ENCODE results near the gene HSPA4.

DNA sequence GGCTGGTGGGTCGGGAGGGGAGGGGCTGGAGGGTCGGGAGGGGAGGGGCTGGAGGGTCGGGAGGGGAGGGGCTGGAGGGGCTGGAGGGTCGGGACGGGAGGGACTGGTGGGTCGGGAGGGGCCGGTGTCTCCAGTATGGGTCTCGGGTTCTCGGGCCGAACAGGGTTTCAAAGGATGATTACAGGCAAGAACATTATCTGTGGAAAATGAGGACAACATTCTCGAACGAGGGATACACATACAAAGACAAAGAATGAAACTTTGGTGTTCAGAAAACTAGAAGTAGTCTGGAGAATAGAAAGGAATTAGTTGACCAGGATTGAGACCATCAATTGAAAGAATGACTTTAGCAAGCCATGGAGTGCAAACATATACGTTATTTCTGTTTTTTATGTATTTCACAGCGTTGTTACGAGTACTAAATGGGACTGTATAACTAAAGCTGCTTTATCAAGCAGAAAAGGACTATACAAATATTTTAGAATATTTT lies 25.1 kb upstream of the HSPA4 start:
- TF ChIP-seq, protein P1, sequence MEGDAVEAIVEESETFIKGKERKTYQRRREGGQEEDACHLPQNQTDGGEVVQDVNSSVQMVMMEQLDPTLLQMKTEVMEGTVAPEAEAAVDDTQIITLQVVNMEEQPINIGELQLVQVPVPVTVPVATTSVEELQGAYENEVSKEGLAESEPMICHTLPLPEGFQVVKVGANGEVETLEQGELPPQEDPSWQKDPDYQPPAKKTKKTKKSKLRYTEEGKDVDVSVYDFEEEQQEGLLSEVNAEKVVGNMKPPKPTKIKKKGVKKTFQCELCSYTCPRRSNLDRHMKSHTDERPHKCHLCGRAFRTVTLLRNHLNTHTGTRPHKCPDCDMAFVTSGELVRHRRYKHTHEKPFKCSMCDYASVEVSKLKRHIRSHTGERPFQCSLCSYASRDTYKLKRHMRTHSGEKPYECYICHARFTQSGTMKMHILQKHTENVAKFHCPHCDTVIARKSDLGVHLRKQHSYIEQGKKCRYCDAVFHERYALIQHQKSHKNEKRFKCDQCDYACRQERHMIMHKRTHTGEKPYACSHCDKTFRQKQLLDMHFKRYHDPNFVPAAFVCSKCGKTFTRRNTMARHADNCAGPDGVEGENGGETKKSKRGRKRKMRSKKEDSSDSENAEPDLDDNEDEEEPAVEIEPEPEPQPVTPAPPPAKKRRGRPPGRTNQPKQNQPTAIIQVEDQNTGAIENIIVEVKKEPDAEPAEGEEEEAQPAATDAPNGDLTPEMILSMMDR (IDR thresholded peaks at IDR 0.05) = no peak
- TF ChIP-seq POLR2AphosphoS5 (IDR thresholded peaks at IDR 0.05) = no peak
- TF ChIP-seq POLR2A (IDR thresholded peaks at IDR 0.05) = no peak
- no peak for TF ChIP-seq EP300 (IDR thresholded peaks at IDR 0.05)

Data from suprapubic skin (tissue), 4 donors.